Lung microvascular endothelial cell (primary cell): ENCODE data around the gene GEN1. TPM values are rescaled to one million over a fixed set of nuclear protein-coding genes. Genes with fewer than 3 reads are reported as not detected.

Experiments
- DNase-seq, 2 donors: peaks; one replicate each; pipeline versions ENCODE4 v3.0.0 to v3.0.0-alpha.2; 2010; ENCODE audit warnings: low read depth in 2 of 2
- total RNA-seq: library from RNA; depleted of rRNA; stranded (reverse); fragments of >200 nt; gene quantifications from 2 replicates; pipeline ENCODE4 v1.2.1, GENCODE V29; 2014

The GEN1 gene
- total RNA-seq, 1 donor from 2014 or later = 3.0 TPM

DNA sequence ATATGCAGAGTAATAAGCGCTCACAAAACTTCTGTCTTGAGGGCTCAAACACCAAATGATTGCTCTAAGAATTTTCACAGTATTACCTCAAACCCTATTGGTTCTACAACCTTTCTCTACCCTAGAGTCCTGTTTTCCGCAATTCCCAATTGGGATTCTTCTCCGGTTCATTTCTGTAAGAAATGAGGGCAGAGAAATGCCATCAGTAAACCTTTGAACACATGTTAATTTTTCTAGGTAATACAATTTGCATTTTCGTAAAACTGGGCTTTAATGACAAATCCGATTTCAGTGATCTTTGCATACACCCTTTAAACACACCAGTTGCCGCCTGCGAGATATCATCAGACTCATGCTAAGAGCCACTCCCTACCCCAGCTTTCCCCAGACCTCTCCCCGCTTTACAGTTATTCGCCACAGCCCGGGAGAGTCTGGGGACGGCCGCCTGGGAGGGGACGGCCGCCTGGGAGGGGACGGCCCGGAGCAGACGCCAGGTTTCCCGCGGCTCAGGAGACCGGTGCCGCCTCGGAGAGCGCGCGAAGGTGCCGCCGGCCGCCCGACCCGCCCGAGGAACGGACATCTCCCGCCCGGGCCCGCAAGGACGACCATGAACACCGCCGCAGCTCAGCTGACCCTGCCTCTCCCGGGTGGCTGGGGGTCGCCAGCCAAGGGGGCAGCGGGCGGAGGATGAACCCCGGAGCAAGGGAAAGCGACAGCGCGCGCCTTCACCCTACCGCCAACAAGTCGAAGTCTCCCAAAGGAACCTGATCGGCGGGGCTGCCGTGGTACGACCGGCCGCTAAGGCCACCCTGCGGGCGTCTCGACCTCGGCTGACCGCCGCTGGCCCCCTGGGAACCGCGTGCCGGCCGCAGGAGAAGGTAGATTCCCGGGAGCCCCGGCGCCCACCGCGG, 791 bp upstream of the GEN1 start:
- DNase-seq = peak; percentile 72 to 76

DNA sequence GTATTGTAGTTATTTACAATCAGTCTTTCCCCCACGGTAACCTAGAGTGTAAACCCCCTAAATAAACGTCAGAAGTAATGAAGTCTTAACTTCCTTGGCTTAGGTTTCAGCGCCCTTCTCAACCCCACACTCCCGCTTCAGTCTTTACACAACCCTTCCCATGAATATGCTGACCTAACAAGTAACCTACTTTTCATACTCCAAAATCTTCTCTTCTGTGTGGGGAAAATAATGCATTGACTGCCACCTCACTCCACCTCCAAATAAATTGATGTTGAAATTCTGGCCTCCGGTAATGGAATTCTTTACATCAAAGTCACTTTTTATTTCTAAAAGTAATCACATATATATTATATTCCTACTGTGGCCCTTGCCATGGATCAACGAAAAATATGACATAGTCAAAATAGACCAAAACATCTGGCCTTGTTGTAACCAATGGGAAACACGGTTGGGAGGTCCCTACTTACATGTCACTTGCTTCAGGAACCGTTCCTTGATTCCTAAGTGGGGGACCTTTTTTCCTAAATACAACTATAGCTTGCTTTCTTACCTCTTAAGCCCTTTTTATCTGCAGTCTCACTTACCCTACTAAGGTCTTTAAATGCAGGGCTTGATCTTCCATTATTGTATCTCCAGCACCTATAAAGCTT, 961 bp downstream of the GEN1 start:
- DNase-seq = peak; percentile 9 to 25

DNA sequence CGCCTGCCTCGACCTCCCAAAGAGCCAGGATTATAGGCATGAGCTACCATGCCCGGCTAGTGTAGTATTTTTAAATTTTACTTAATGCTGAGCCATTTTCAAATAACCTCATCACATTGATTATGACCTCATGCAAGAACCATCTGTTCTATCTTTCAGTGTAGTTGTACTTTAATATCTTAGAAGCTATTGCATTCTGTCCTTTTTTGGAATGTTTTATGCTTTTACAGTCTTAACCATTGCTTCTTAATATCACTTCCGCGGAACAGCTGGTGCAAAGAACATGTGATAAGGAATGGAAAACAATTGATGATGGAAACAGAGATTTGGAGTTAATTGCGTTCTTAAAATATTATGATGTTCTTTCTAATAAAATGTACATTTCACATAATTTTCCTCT, 2.7 kb downstream of the GEN1 start:
- DNase-seq = no peak

DNA sequence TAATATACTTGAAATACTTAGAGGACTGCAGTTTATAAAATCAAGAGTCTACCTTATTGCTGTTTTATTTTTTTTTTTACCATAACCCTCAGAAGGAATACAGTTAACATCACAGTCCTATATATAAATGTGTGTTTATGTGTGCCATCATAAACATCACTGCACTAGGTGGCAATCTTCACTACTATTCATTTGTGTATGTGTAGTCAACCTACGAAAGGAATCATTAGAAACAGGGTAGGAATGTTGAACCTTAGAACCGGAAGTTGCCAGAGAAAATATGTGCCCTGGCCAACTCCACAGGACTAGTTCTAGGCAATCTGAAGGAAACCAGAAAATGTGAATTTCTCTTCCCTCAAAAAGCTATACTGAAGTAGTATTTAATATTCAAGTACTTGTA, 3.4 kb downstream of the GEN1 start:
- peak; percentile 69 to 85 for DNase-seq

DNA sequence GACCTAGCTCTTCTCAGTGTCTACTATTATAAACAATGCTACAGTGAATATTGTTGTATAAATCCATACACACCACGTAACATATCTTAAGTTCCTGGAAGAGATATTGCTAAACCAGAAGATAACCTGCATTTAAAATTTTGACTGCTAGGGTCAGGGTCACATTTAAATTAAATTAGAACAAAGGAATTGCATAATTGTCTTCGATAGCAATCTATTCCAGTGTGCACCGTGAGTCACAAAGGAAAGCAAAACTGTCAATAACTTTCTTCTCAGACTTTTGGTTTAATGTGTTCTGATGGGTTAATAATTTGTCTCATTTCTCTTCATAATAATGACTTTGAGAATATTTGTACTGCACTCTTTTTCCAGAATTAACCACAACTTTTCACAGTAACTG, 4.2 kb downstream of the GEN1 start:
- DNase-seq = peak; percentile 25 to 62

DNA sequence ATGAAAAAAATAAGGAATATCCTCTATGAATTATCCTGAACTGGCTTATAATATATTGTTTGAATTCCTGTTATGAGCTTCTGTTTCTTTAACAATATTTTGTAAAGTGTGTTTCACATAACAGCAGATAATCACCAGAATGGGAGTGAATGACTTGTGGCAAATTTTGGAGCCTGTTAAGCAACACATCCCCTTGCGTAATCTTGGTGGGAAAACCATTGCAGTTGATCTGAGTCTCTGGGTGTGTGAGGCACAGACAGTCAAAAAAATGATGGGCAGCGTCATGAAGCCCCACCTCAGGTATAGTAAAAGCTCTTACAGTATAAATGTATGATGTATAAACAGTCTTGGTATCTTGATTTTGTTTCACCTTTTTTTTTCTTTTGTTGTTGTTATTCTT, 5.9 kb downstream of the GEN1 start:
- no peak for DNase-seq

DNA sequence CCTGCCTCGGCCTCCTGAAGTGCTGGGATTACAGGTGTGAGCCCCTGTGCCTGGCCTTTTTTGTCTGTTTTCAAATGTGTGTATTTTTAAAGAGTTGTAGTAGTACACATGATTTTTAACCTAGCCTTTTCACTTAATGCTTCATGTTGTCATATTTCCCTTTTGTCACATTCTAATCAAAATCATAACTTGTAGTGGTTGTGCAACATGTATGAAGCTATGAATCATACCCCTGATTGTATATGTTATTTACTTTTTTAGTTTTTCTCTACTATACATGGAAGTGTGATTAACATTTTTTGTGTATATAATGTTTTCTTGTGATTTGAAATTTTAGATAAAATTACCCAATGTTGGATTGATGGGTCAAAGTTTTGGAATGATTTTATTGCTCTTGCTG, 8.5 kb downstream of the GEN1 start:
- no peak for DNase-seq

DNA sequence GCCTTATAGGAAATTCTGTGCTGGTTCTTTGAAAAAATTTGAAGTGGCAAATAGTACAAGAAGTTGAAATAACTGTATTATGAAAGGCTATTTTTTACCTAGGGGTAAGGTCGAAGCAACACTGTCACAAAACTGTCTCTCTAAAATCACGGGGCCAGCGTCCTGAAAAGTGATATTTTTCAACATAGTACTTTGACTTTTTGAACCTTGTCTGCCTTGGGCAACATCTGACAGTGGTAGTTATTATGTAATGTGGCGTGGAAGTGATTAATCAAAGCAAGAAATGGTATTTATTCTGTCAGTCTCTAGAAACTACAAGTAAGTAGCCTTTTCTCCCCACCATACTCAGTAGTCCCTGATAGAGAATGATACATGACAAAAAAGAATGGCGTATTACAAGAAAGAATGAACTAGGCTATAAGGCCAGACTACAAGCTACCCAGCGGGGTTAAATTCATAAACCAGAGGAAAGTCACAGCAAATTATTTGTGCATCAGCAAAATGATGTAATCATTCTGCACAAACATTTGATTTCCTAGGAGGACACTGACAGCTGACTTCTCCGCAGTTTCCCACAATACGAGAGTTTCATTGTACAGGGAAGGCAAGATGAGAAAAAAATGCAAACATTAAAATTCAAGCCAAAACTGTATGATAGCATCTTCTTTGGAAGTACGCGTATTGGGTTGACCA, 9.8 kb downstream of the GEN1 start:
- DNase-seq = no peak

DNA sequence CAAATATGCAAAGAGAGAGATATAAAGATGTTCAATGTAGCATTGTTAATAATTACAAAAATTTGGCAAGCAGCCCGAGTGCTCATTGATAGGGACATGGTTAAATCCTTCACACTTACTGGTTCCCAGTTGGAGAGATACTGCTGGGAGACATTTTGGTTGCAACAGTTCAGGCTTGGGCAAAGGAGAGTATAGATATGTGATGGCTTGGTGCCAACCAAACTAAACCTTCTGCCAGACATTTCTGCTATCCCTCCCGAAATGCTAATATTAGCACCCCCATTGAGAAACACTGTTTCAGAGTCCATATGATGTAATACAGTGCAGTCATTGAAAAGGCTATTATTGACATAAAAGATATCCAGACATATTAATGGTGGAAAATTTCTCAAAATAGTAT, 11.5 kb downstream of the GEN1 start:
- no peak for DNase-seq

DNA sequence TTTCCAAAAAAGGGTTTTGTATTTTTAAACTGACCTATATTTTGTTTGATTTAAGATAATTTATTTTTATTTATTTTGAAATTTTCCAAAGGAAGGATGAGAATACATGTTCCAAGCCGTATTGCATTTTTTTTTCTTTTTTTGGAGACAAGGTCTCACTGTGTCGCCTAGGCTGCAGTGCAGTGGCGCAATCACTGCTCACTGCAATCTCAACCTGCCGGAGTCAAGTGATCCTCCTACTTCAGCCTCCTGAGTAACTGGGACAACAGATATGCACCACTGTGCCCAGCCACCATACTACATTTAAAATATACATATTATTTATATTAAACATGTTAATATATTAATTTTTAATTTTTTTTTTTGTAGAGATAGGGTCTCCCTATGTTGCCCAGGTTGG, 15.0 kb downstream of the GEN1 start:
- DNase-seq = no peak

DNA sequence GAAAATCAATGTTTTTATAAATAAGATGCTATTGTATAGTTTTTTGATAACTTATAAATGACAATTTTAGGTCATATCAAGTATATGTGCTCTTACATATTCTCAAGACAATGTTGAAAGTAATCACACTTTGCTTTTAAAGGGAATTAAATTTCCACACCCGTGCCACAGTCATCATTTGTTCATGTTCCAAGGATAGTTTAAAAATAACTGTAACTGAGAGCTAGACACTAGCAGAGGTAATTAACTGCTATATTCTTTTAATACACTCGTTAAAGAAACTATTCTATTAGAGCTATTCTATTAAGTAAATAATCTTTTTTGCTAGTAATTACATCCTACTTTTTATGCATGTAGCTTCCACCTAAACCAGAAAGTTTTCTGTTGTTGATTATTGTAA, 18.0 kb downstream of the GEN1 start:
- no peak for DNase-seq

DNA sequence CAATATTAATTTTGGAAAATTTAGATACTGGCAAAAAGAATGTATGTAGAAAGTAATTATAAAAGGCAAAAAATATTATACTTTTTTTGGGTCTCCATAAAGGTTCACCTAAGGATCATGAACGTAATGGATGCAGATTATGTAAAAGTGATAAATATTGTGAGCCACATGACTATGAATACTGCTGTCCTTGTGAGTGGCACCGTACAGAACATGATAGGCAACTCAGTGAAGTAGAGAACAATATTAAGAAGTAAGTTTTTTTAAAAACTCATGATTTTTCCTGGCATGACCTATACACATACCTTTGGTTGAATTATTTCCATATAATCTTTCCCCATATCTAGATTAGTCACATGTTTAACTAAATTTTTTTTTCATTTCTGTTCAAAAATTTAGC, 18.6 kb downstream of the GEN1 start:
- no peak for DNase-seq

DNA sequence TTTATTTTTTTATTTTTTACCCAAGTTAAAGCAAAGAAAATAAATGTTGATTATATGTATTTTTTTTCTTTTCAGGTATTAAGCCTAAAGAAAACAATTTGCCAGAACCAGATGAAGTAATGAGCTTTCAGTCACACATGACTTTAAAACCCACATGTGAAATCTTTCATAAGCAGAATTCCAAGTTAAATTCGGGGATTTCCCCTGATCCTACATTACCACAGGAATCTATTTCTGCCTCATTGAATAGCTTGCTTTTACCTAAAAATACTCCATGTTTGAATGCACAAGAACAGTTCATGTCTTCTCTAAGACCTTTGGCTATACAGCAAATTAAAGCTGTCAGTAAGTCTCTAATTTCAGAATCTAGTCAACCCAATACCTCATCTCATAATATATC, 26.6 kb downstream of the GEN1 start:
- DNase-seq = no peak

DNA sequence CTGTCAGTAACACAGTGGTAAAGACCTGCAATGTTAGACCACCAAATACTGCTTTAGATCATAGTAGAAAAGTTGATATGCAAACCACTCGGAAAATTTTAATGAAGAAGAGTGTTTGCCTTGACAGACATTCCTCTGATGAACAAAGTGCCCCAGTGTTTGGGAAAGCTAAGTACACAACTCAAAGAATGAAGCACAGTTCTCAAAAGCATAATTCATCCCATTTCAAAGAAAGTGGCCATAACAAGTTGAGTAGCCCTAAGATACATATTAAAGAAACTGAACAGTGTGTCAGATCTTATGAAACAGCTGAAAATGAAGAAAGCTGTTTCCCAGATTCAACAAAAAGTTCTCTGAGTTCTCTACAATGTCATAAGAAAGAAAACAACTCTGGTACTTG, 27.5 kb downstream of the GEN1 start:
- DNase-seq = no peak

DNA sequence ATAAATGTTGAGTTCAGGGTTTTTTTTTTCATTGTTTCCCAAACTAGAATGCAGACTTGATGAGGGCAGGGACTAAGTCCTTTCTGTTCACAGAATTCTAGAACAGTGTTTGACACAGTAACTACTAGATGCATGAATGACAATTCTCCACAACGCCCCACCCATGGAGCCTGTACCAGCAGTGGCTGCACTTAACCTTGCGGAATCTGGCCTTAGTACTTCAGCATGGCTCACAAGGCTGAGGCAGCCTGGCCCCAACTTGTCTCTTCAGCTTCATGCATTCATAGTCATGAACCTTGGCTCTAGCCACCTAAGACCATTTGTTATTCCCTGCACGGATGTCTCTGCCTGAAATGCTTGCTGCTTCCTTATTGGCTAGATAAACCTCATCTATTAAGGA, 32.8 kb downstream of the GEN1 start:
- no peak for DNase-seq

DNA sequence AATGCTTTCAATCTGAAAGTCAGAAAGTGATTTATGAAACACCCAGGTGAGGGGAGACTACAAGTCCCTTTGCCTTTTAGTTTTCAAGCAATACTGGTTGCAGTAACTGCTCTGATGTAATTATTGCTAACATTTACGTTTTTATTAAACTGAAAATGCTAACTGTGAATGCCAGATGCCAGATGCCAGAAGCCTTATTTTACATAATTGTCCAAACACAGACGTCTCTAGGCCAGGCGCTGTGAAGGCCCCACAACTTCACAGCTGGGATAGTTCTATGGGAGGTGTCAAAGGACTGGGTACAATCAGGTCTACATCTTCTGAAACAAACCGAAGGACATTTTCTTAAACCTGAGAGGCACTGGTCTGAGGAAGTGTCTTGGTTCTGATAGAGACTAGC, 34.8 kb downstream of the GEN1 start:
- DNase-seq = no peak

DNA sequence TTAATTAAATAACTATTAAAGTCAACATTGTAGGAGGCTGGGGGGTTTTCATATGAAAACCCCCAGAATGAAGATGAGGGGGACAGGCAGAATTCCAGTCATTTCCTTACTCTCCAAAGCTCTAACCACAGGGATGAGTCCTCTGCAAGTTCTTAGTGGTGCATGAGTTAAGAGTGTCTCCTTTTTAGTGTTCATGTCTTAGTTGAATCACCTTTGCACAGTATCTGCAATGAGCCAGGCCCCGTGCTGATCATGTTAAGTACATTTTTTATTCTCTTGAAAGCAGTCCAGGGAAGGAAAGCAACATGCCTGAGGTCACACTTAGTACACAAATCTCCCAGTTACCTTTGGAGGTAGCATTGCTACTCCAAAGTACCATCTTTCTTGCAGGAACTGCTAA, 36.6 kb downstream of the GEN1 start:
- peak in 1 of 2 donors; percentile 12 for DNase-seq

DNA sequence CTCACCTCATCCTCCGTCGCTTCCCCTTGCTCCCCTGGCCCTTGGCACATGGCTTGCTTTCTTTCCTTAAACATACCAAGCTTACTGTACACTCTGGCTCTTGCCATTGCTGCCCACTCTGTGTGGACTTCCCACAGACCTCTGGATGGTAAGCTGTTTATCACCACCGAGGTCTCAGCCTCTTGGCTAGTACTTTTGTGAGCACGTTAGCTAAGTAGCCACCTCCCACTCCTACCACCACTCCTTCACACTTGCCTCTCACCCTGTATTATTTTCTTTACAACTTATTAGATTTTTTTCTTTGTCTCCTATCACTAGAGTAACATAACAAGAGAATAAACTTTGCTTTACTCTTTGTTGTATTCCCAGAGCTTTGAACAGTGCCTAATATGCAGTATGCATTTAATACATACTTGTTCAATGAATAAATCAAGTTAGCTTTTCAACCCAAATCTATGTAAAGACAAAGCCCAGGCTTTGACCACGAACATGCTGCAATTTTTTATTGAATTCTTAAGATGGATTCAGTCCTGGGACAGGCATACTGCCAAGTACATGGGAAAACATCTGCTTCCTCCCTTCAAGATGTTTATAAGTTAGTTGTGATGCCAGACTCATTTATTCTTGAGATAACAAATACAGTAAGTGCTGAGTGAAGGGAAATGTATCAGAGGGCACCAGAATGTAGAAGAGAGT, 37.3 kb downstream of the GEN1 start:
- peak in 1 of 2 donors; percentile 97 for DNase-seq

DNA sequence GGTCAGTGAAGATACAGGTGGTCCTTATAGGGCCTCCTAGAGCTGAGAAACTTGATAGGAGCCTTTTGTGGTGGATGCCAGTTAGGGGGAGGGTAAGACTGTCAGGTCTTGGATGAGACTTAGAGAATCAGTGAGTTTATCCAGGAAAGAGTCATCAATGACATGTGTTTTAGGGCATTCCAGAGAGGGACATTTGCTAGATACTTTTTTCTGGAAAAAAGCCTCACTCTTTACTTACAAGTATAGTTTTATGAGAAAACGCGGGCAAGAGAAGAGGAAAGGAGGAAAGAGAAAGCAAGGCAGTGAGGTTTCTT, 37.8 kb downstream of the GEN1 start:
- no peak for DNase-seq

DNA sequence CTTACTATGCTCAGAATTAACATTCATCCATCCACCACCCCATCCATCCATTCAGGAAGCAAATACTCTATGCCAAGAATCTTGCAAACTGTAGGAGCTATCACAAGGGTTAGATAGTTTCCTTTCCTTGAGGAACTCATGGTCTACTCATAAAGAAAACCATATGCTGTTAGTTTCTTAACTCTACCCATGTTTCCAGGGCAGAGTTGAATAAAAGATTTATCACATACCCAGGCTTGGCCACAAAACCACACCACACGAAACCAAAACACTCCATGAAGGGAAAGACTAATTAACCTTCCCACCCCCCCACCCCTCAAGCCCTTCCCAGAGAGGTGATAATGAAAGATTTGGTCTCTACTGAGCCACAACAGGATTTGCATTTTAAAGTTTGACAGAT, 38.6 kb downstream of the GEN1 start:
- peak in 1 of 2 donors; percentile 16 for DNase-seq

DNA sequence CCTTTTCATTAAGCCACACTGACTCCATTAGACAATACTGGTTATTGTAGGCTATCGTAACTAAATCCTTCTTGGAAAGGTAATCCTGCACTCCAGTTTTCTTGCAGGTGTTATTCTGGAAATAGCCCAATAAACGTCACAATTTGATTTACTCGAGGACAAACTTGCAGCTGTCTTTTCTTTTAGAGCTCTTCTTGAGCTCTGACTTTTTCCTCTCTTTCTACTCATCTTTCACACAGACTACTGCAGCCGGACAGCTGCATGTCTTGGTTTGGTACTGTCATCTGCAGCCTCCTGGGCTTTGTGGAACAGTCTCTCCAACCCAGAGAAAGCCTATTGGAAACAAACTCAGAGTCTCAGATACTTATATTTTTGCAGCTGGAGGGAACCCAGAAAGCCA, 39.4 kb downstream of the GEN1 start:
- no peak for DNase-seq

DNA sequence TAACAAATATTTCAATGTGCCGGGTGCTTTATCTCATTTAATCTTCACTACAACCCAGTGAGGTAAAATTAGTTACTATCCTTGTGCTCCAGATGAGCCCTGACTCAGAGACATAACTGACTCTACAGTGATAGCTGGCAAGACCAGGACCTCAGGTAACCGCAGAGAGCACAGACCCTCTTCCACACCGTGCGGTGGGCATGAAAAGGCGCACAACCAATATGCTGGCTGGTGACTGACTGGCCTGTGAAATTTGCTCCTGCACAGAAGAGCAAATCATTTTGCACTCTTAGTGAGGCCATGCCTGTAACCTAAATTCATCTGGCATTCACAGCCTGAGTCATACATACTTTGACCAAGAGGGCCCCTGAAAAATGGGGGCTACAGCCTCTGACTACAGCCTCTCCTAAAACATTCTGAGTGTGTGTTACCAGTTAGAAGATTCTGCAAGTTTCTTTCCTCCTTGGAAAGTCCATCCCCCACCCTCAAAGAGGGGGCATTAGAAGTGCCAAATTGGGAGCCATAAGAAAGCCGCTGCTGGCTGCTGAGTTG, 39.9 kb downstream of the GEN1 start:
- DNase-seq = no peak
